ENCODE data around the gene ZNF580.

Gene ZNF580

GRCh38 chr19:55621673-55622231 lies 19.1 kb upstream of the ZNF580 start:
- H3K4me3 ChIP-seq (ENCODE audit: low read depth, low read length), result no peak overlapping the region
- DNase-seq (ENCODE audit: low read depth), result no peak

GRCh38 chr19:55622242-55622969 lies 18.4 kb upstream of the ZNF580 start:
- DNase-seq (ENCODE audit: low read depth), result no peak
- H3K4me3 ChIP-seq (ENCODE audit: low read depth, low read length), result no peak overlapping the region

GRCh38 chr19:55623130-55623529 lies 17.7 kb upstream of the ZNF580 start:
- H3K4me3 ChIP-seq (ENCODE audit: low read depth, low read length), result no peak overlapping the region
- DNase-seq (ENCODE audit: low read depth), result no peak

GRCh38 chr19:55623561-55623960 lies 17.2 kb upstream of the ZNF580 start:
- peak overlapping the region; percentile 34 for H3K4me3 ChIP-seq (ENCODE audit: low read depth, low read length)
- no peak for DNase-seq (ENCODE audit: low read depth)

DNA sequence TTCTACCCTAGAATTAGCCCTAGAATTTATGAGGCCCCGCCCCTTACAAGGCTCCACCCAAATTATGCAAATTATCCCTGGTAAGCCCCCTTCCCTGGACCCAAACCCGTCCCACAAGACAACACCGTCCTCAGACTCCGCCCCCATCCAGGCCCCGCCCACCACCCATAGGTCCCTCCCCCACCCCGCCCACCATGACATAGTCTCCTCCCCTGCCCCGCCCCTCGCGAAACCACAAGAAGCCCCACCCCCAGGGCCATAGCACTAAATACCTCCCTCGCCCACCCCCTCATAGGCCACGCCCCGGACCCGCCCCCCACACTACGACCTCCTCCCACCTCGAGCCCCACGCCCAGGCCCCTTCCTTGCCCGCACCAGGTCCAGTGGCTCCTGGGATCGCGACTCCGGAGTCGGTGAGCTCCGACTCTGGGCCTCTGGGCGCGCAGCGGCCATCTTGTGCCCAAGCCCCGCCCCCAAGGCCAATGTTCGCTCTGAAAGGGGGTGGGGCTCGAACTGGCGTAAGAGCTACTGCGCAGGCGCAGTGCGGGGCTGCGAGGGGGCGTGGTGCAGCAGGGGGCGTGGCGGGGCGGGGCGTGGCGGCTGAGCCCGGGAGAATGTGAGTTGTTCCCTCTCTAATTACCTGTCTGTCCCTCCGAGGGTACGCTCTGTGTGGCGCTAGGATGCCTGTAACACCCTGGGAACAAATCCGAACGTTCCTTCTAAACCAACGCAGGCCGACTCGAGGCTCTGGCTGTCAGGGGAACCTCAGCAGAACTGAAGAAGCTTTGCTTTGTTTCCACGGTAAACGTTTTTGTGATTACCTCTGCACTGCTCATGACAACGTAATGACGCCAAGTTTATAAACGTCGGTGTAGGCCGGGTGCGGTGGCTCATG lies 16.4 kb upstream of the ZNF580 start, which contains the start of gene ZNF784:
Gene ZNF784 (minus strand): TSS at position 458 of the 895 bp plus-strand sequence. CDS start 5 bp downstream, at position 453.
- peak; percentile 62 for DNase-seq (ENCODE audit: low read depth)
- H3K4me3 ChIP-seq (ENCODE audit: low read depth, low read length), result peak within 1 kb of the TSS; percentile 61

GRCh38 chr19:55625004-55625326 lies 15.8 kb upstream of the ZNF580 start:
- no peak for DNase-seq (ENCODE audit: low read depth)

DNA sequence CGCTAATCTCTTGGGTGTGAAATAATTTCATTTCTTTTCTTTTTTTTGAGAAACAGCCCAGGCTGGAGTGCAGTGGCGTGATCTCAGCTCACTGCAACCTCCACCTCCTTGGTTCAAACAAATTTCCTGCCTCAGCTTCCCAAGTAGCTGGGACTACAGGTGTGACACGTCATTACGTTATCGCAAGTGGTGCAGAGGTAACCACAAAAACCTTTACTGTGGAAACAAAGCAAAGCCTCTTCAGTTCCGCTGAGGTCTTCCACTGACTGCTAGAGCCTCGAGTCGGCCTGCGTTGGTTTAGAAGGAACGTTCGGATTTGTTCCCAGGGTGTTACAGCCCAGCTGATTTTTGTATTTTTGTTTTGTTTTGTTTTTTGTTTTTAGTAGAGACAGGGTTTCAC lies 14.5 kb upstream of the ZNF580 start:
- H3K4me3 ChIP-seq (ENCODE audit: low read depth, low read length), result no peak overlapping the region
- no peak for DNase-seq (ENCODE audit: low read depth)

More at GRCh38 chr19:55625004-55625326, 15.8 kb upstream of the ZNF580 start:
- peak overlapping the region; percentile 61 for H3K4me3 ChIP-seq (ENCODE audit: low read depth, low read length)

GRCh38 chr19:55632463-55632834 lies 8.4 kb upstream of the ZNF580 start:
- peak; percentile 81 for DNase-seq (ENCODE audit: low read depth)
- no peak overlapping the region for H3K4me3 ChIP-seq (ENCODE audit: low read depth, low read length)

DNA sequence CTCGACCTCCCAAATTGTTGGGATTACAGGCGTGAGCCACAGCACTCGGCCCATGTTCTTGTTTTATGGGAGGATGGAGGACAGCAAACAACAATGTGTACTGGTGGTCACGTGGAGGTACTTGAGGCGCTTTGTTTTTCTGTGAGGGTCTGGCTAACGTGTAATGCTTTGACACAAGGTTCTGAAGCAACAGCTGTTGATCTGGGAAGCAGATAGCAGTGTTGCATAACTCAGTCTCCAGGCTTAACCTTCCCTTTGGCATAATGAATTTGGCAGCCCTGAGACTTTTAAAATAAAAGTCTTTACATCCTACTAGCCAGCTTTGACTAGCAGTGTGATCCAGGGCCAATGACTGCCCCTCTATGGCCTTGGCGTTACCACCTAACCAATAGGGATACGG lies 6.9 kb upstream of the ZNF580 start:
- no peak for DNase-seq (ENCODE audit: low read depth)
- no peak overlapping the region for H3K4me3 ChIP-seq (ENCODE audit: low read depth, low read length)

DNA sequence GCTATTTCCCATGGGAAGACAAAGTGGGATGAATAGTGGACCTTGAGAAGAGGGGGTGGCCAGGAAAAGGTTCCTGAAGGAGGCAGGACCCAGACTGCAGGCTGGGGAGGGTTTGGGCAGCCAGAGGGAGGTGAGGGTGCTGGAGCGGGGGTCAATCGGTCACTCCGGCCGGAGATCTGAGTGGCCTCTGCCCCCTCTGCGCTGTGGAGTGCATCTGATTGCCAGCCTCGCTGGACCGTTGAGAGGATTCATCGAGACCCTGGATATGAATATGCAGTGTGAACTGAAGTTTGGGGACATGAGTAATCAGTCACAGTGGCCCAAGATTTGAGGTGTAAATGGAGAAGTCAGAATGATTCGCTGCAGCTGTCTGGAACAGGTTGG lies 5.5 kb upstream of the ZNF580 start:
- no peak for DNase-seq (ENCODE audit: low read depth)
- peak overlapping the region; percentile 100 for H3K4me3 ChIP-seq (ENCODE audit: low read depth, low read length)

DNA sequence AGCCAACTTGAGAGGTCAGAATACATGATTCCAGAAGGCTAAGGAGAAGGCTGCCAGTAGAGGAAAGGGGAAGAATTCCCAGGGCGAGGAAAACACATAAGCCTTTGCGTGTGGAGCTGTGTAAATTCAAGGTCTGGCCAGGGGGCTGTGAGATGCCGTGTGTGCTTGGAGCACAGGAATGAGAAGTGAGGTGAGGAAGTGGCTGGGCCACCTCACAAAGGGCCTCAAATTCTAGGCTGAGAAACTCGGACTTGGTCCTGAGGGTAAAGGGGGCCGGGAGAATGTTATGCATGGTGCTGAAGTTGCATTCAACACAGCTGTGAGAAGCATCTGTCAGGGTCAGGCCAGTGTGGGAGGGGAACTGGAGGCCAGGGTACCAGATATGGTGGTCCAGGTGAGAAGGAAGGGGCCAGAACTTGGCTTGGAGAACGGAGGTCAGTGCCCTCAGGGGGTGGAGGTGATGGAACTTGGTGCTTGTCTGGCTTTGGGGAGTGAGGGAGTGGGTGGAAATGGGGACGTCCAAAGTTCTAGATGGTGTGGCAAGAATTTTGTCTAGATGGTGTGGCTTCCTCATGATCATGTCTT lies 4.9 kb upstream of the ZNF580 start:
- DNase-seq (ENCODE audit: low read depth), result no peak
- H3K4me3 ChIP-seq (ENCODE audit: low read depth, low read length), result peak overlapping the region; percentile 100

GRCh38 chr19:55636723-55637122 lies 4.1 kb upstream of the ZNF580 start:
- H3K4me3 ChIP-seq (ENCODE audit: low read depth, low read length), result no peak overlapping the region
- no peak for DNase-seq (ENCODE audit: low read depth)

GRCh38 chr19:55637534-55637933 lies 3.3 kb upstream of the ZNF580 start:
- DNase-seq (ENCODE audit: low read depth), result no peak
- H3K4me3 ChIP-seq (ENCODE audit: low read depth, low read length), result no peak overlapping the region

DNA sequence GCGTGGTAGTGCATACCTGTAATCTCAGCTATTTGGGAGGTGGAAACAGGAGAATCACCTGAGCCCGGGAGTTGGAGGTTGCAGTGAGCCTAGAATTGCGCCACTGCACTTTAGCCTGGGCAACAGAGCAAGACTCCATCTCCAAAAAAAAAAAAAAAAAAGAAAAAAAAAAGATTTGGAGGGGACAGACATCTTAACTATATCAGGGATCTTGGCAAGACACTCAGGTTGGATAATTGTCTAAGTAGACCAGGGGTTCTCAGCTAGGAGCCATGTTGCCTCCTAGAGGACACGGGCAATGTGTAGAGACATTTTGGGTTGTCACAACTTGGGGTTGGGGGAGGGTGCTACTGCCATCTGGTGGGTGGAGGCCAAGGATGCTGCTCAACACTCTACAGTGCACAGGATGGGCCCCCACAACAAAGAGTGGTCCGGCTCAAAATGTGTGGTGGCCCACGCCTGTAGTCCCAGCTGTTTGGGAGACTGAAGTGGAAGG lies 1.9 kb upstream of the ZNF580 start:
- no peak overlapping the region for H3K4me3 ChIP-seq (ENCODE audit: low read depth, low read length)
- DNase-seq (ENCODE audit: low read depth), result no peak

GRCh38 chr19:55640043-55640576 lies 692 bp upstream of the ZNF580 start:
- peak overlapping the region; percentile 92 for H3K4me3 ChIP-seq (ENCODE audit: low read depth, low read length)
- DNase-seq (ENCODE audit: low read depth), result no peak

DNA sequence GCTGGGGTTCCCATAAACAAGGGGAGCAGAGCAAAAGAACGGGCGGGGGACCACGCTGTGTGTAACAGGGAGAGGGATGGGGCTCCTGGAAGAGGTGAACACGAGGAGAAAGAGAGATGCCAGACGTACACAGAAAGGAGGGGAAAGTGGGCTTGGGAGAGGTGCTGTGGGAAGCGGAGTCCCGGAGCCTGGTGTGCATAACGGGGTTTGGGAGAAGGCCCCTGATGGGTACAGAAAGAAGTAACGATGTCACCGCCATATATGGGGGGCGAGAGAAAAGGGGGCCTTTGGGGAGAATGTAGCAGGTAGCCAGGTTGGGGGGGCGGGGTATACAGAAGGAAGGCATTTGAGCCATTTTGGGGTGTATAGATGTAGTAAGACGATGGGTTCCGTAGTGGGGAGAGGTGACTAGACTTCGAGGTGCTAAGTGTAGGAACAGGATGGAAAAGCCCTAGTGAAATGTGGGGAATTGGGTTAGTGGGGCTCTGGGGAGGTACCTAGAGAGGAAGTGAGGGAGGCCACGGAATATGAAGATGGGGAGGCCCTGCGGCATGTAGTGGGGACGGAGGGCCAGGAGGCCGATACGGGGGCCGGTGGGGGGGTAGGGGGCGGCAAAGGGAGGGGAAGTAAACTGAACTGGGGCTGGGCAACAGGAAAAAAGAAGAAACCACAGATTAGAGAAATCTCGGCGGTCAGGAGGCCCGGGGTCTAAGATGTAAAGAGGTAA lies 787 bp downstream of the ZNF580 start:
- DNase-seq (ENCODE audit: low read depth), result no peak
- peak overlapping the region; percentile 92 for H3K4me3 ChIP-seq (ENCODE audit: low read depth, low read length)

- DNase-seq (ENCODE audit: low read depth), result no peak
Observed at GRCh38 chr19:55642153-55643002, 1.6 kb downstream of the ZNF580 start.

More at GRCh38 chr19:55642153-55643002, 1.6 kb downstream of the ZNF580 start:
- H3K4me3 ChIP-seq (ENCODE audit: low read depth, low read length), result peak overlapping the region; percentile 92
